T-helper 1 cell (primary cell): Measurements from ENCODE around the gene GLIPR2.
A peak's percentile ranks its signal among the peaks of the same experiment; 100 is the strongest.
"Not testable (repeated sequence)": the region's sequence is repeated elsewhere in the genome, so short reads cannot be mapped to it uniquely, and the experiment has no call there.

Source experiments
- DNase-seq, 5 donors: peaks; one replicate each; pipeline ENCODE4 v3.0.0-alpha.2; 2012 to 2020

GLIPR2 gene

GRCh38 chr9:36144309-36145232 lies 8.0 kb downstream of the GLIPR2 start:
- peak in 1 of 5 donors; percentile 82 for DNase-seq

- no peak for DNase-seq
Measured at GRCh38 chr9:36145970-36146369, 9.4 kb downstream of the GLIPR2 start.

GRCh38 chr9:36146651-36147050 lies 10.1 kb downstream of the GLIPR2 start:
- no peak for DNase-seq

- DNase-seq, result no peak
Measured at GRCh38 chr9:36147441-36148175, 11.1 kb downstream of the GLIPR2 start.

GRCh38 chr9:36148311-36149051 lies 11.9 kb downstream of the GLIPR2 start:
- peak; percentile 43 to 86 (median 61) for DNase-seq

GRCh38 chr9:36149197-36149596 lies 12.7 kb downstream of the GLIPR2 start:
- no peak for DNase-seq

- DNase-seq, result no peak
Measured at GRCh38 chr9:36150574-36151315, 14.2 kb downstream of the GLIPR2 start.

- peak; percentile 73 to 94 (median 82) for DNase-seq
Measured at GRCh38 chr9:36151316-36152210, 15.0 kb downstream of the GLIPR2 start.

GRCh38 chr9:36152741-36153438 lies 16.4 kb downstream of the GLIPR2 start:
- DNase-seq, result no peak

GRCh38 chr9:36153746-36154145 lies 17.2 kb downstream of the GLIPR2 start:
- no peak for DNase-seq

GRCh38 chr9:36154331-36154952 lies 17.9 kb downstream of the GLIPR2 start:
- DNase-seq, result no peak

- DNase-seq, result no peak
Measured at GRCh38 chr9:36156116-36156515, 19.6 kb downstream of the GLIPR2 start.

- DNase-seq, result no peak
Measured at GRCh38 chr9:36158122-36158521, 21.6 kb downstream of the GLIPR2 start.

- no peak for DNase-seq
Measured at GRCh38 chr9:36158917-36159316, 22.4 kb downstream of the GLIPR2 start.

GRCh38 chr9:36159509-36159908 lies 23.0 kb downstream of the GLIPR2 start:
- DNase-seq, result not testable (repeated sequence)

- DNase-seq, result not testable (repeated sequence)
Measured at GRCh38 chr9:36160126-36160525, 23.6 kb downstream of the GLIPR2 start.

- DNase-seq, result no peak
Measured at GRCh38 chr9:36161187-36161586, 24.7 kb downstream of the GLIPR2 start.

- no peak for DNase-seq
Measured at GRCh38 chr9:36162211-36162738, 25.7 kb downstream of the GLIPR2 start.

GRCh38 chr9:36163049-36163785 lies 26.7 kb downstream of the GLIPR2 start:
- no peak for DNase-seq
